ENCODE results near the gene ATP10B. TPM values are rescaled to one million over a fixed set of nuclear protein-coding genes. Genes with fewer than 3 reads are reported as not detected.

The ATP10B gene
- total and polyA plus RNA-seq, 2 of the 8 experiments (the other 6 are each of a cell fraction or from before 2014, with no cell fraction given): 0.06 to 0.11 TPM

DNA sequence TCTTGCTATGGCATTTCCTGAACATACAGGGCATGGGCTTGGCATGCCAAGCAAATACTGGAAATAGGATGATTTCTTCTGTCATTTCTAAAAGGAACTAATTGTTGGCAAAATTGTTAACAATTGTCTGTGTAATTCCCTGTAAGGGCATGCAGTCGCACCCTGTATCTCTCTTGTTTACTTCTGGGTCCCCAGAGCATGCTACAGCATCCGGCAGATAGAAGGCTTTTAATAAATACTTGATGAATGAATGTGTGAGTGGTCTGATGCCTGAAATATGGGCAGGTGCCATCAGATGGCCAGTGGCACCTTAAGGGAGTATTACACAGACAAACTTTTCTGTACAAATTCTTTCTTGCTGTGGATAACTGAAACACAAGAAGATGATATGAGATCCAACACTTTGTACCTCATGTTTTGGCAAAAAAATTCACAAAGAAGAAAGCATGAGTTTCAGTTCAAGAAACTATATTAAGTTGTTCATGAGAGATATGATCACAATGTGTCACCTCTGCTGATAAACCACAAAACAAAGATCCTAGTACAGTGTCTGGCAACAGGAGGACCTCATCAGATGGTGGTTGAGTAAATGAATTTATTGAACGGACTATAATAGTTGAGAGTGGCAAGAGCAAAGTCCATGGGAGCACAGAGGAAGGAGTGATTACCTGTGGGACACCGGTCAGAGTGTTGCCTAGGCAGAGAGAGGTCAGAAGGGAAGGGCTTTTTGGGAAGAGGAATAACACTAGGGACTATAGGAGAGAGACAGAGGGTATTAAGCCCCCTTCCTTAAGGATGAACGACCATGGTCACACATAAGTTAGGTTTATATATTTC is 194.2 kb downstream of the ATP10B start:
- no peak overlapping the region for H2BK15ac ChIP-seq (ENCODE audit: low read length)
- no peak for FAIRE-seq
- no peaks in the 10 kb centered on the region for H3K9me3 ChIP-seq (ENCODE audit: insufficient read depth in 2 of 2, low read depth in 1 of 2, low read length in 1 of 2)
- no peak overlapping the region for H4K91ac ChIP-seq (replicated peaks; ENCODE audit: insufficient read length, low read length)
- no peak overlapping the region for H3K4me3 ChIP-seq (ENCODE audit: extremely low read depth in 1 of 4, insufficient read depth in 2 of 4, low read depth in 3 of 4, low read length in 4 of 4)
- H3K27ac ChIP-seq (ENCODE audit: low read depth, low read length): no peak overlapping the region
- no peak overlapping the region for H2BK5ac ChIP-seq (ENCODE audit: low read depth, low read length)
- no peak overlapping the region for H2AFZ ChIP-seq (ENCODE audit: low read length)
- no peaks in the 10 kb centered on the region for H3K23me2 ChIP-seq (ENCODE audit: low read depth, low read length)
- H3K4me1 ChIP-seq (replicated peaks in 1 of 4; ENCODE audit: control insufficient read depth in 3 of 4, insufficient read depth in 4 of 4, low read length in 3 of 4): peaks cover 0 to 4% (median 0%) of the 10 kb centered on the region in 4 experiments; a peak in 2 of 7 replicates
- H2BK120ac ChIP-seq (replicated peaks; ENCODE audit: low read depth, low read length): no peak overlapping the region
- H3K18ac ChIP-seq (ENCODE audit: extremely low read depth, low read length): no peak overlapping the region
- no peaks in the 10 kb centered on the region for H3K79me1 ChIP-seq (ENCODE audit: low read depth, low read length)
- no peak overlapping the region for H3K14ac ChIP-seq (ENCODE audit: insufficient read length)
- CTCF ChIA-PET (ENCODE audit: partially characterized antibody): no interaction called here
- H2BK20ac ChIP-seq (ENCODE audit: low read length): no peak overlapping the region
- no peak overlapping the region for H4K8ac ChIP-seq (ENCODE audit: extremely low read depth, insufficient read depth, low read length)
- H3K56ac ChIP-seq (replicated peaks; ENCODE audit: insufficient read length, low read depth, low read length): no peak overlapping the region
- no peak overlapping the region for H3K23ac ChIP-seq (ENCODE audit: insufficient read length)
- no peaks in the 10 kb centered on the region for H3K79me2 ChIP-seq (ENCODE audit: control insufficient read depth in 1 of 2, insufficient read depth in 2 of 2, low read length in 2 of 2)
- peaks cover 0 to 1% (median 0%) of the 10 kb centered on the region in 4 experiments; a peak in 1 of 7 replicates for H3K27me3 ChIP-seq (replicated peaks in 1 of 4; ENCODE audit: control insufficient read depth in 3 of 4, extremely low read depth in 1 of 4, insufficient read depth in 3 of 4, low read length in 3 of 4)
- H3K4me2 ChIP-seq (ENCODE audit: insufficient read depth in 1 of 2, low read depth in 2 of 2, low read length in 2 of 2): no peak overlapping the region
- H3K9ac ChIP-seq (replicated peaks in 1 of 4; ENCODE audit: extremely low read depth in 1 of 4, low read depth in 3 of 4, low read length in 3 of 4): no peak overlapping the region
- 80% methylated on average over 5 of the region's 5 CpGs; no CpG with 5 or more reads in 1 of the 2 experiments for WGBS, 2 experiments (ENCODE audit: extremely low coverage in 1 of 2, insufficient coverage in 1 of 2, insufficient read length in 1 of 2, insufficient replicate concordance in 2 of 2, low coverage in 1 of 2, low lambda C conversion rate in 2 of 2, missing lambda C conversion rate in 1 of 2)
- no peaks in the 10 kb centered on the region for H3K36me3 ChIP-seq (ENCODE audit: control insufficient read depth in 2 of 4, insufficient read depth in 4 of 4, low read length in 3 of 4)
- no peak overlapping the region for H3K4ac ChIP-seq (replicated peaks; ENCODE audit: insufficient read length, low read depth, low read length)
- POLR2A ChIA-PET (ENCODE audit: partially characterized antibody): no interaction called here
- H2AK5ac ChIP-seq (ENCODE audit: low read depth, low read length): no peak overlapping the region
- no peak for DNase-seq (ENCODE audit: low read depth in 1 of 2, low spot score in 2 of 2)
- no peak overlapping the region for H2BK12ac ChIP-seq (ENCODE audit: low read depth, low read length)
- H4K20me1 ChIP-seq (replicated peaks in 1 of 2; ENCODE audit: control insufficient read depth in 1 of 2, insufficient read depth in 2 of 2, low read length in 2 of 2): no peaks in the 10 kb centered on the region
- TF ChIP-seq, protein P1, sequence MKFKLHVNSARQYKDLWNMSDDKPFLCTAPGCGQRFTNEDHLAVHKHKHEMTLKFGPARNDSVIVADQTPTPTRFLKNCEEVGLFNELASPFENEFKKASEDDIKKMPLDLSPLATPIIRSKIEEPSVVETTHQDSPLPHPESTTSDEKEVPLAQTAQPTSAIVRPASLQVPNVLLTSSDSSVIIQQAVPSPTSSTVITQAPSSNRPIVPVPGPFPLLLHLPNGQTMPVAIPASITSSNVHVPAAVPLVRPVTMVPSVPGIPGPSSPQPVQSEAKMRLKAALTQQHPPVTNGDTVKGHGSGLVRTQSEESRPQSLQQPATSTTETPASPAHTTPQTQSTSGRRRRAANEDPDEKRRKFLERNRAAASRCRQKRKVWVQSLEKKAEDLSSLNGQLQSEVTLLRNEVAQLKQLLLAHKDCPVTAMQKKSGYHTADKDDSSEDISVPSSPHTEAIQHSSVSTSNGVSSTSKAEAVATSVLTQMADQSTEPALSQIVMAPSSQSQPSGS (IDR thresholded peaks at IDR 0.05; ENCODE audit: low read length): no peak
- TF ChIP-seq POLR2AphosphoS5 (IDR thresholded peaks at IDR 0.05; ENCODE audit: low read depth, low read length) (no peak), KDM1A (IDR thresholded peaks at IDR 0.05; ENCODE audit: borderline replicate concordance, low read length) (no peak), ZNF274 (IDR thresholded peaks at IDR 0.05; ENCODE audit: borderline replicate concordance, extremely low read depth, low read length) (no peak), PHF8 (conservative IDR thresholded peaks at IDR 0.05; ENCODE audit: low read depth, low read length) (no peak), RAD21 (IDR thresholded peaks at IDR 0.05 in 1 of 2, conservative IDR thresholded peaks at IDR 0.05 in 1 of 2; ENCODE audit: low read depth in 2 of 2, low read length in 2 of 2) (no peak), HDAC2 (IDR thresholded peaks at IDR 0.05; ENCODE audit: borderline replicate concordance in 1 of 2, low read depth in 2 of 2, low read length in 2 of 2) (no peak), RNF2 (IDR thresholded peaks at IDR 0.05; ENCODE audit: borderline replicate concordance, low read depth, low read length, missing control alignments, poor library complexity, severe bottlenecking) (no peak), SRF (IDR thresholded peaks at IDR 0.05; ENCODE audit: low read depth, low read length) (no peak)
- no peak overlapping the region for H4K5ac ChIP-seq (ENCODE audit: insufficient read length, low read depth, low read length)

All from H1 (cell line).